ENCODE data around the gene VASP.
A peak's percentile ranks its signal among the peaks of the same experiment; 100 is the strongest.

DNA sequence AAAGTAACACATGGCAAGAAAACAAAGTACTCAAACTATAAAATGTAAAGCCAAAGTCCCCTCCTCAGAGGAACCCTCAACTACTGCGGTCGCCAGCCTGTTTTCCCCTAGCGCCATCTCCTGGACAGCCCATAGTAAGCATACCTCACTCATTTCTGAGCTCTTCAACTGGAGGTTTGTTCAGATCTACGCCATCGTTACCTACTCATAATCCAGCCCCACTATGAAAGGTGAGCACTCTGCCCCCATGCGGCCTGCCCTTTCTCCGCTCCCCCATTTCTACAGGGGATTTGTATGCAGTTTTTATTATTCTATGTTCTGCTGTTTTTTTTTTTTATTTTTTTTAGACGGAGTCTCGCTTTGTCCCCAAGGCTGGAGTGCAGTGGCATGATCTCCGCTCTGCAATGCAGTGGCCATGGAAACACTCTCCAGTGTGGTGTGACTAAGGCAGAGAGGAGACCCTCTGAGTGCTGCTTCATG is 51.2 kb downstream of the VASP start:
- TF ChIP-seq, protein P1, sequence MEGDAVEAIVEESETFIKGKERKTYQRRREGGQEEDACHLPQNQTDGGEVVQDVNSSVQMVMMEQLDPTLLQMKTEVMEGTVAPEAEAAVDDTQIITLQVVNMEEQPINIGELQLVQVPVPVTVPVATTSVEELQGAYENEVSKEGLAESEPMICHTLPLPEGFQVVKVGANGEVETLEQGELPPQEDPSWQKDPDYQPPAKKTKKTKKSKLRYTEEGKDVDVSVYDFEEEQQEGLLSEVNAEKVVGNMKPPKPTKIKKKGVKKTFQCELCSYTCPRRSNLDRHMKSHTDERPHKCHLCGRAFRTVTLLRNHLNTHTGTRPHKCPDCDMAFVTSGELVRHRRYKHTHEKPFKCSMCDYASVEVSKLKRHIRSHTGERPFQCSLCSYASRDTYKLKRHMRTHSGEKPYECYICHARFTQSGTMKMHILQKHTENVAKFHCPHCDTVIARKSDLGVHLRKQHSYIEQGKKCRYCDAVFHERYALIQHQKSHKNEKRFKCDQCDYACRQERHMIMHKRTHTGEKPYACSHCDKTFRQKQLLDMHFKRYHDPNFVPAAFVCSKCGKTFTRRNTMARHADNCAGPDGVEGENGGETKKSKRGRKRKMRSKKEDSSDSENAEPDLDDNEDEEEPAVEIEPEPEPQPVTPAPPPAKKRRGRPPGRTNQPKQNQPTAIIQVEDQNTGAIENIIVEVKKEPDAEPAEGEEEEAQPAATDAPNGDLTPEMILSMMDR (IDR thresholded peaks at IDR 0.05), result peak in 1 of 3 experiments; percentile 50
- TF ChIP-seq POLR2A (IDR thresholded peaks at IDR 0.05), result no peak

Data from testis (tissue), 2 donors.